CD8-positive, alpha-beta memory T cell (primary cell): ENCODE results near the gene OSGIN1. TPM values are rescaled to one million over a fixed set of nuclear protein-coding genes. Genes with fewer than 3 reads are reported as not detected.
A peak's percentile ranks its signal among the peaks of the same experiment; 100 is the strongest.

Source experiments
- CTCF ChIA-PET: fragments of 350-600 bp; sonication (Branson Sonifier 250); formaldehyde crosslinking; loops from one replicate; lab custom pipeline; 2021; ENCODE audit warnings: antibody characterized with exemption; lab: Charles Lee
- POLR2A ChIA-PET: fragments of 350-600 bp; sonication (Branson Sonifier 250); formaldehyde crosslinking; loops from one replicate; lab custom pipeline; 2021; ENCODE audit warnings: antibody characterized with exemption; lab: Charles Lee
- DNase-seq, 5 donors: peaks; one replicate each; pipeline versions ENCODE4 v3.0.0 to v3.0.0-alpha.2; 2020 to 2022; ENCODE audit warnings: mixed read lengths in 1 of 5
- H3K27ac ChIP-seq: one replicate; pipeline ENCODE4 v1.7.0; 2013; ENCODE audit warnings: low read depth, mild to moderate bottlenecking, low read length, moderate library complexity
- H3K27me3 ChIP-seq: 2 replicates; pipeline ENCODE4 v1.7.0; 2013; ENCODE audit warnings: low read length, mild to moderate bottlenecking; ENCODE audit not compliant: insufficient read depth, poor library complexity, severe bottlenecking
- H3K36me3 ChIP-seq: 2 replicates; pipeline ENCODE4 v1.7.0; 2013; ENCODE audit warnings: mild to moderate bottlenecking, low read length, moderate library complexity; ENCODE audit not compliant: insufficient read depth
- H3K4me1 ChIP-seq: 2 replicates; pipeline ENCODE4 v1.7.0; 2013; ENCODE audit warnings: mild to moderate bottlenecking, low read length, moderate library complexity; ENCODE audit not compliant: insufficient read depth
- H3K4me3 ChIP-seq: 2 replicates; pipeline ENCODE4 v1.7.0; 2013; ENCODE audit warnings: mild to moderate bottlenecking, low read length
- H3K9me3 ChIP-seq: 2 replicates; pipeline ENCODE4 v1.7.0; 2013; ENCODE audit warnings: mild to moderate bottlenecking, low read length
- H3K27ac Mint-ChIP-seq, 8 donors: one replicate each; pipeline ENCODE4 v1.8.0; 2020 to 2021; ENCODE audit warnings: mixed read lengths in 8 of 8, mild to moderate bottlenecking in 6 of 8, inconsistent platforms in 3 of 8, moderate library complexity in 3 of 8
- H3K27me3 Mint-ChIP-seq, 2 donors: one replicate each; pipeline ENCODE4 v1.8.0; 2020 to 2021; ENCODE audit warnings: mixed read lengths in 2 of 2, mild to moderate bottlenecking in 1 of 2, moderate library complexity in 1 of 2
- H3K36me3 Mint-ChIP-seq, 3 donors: one replicate each; pipeline ENCODE4 v1.8.0; 2020 to 2021; ENCODE audit warnings: mixed read lengths in 3 of 3, inconsistent platforms in 1 of 3, mild to moderate bottlenecking in 1 of 3
- H3K4me1 Mint-ChIP-seq, 3 donors: one replicate each; pipeline ENCODE4 v1.8.0; 2020 to 2021; ENCODE audit warnings: mixed read lengths in 3 of 3, inconsistent platforms in 1 of 3, mild to moderate bottlenecking in 1 of 3
- H3K4me3 Mint-ChIP-seq, 7 donors: one replicate each; pipeline ENCODE4 v1.8.0; 2020 to 2021; ENCODE audit warnings: mixed read lengths in 7 of 7, mild to moderate bottlenecking in 6 of 7, moderate library complexity in 4 of 7, inconsistent platforms in 2 of 7
- H3K9me3 Mint-ChIP-seq, 5 donors: one replicate each; pipeline ENCODE4 v1.8.0; 2020 to 2022; ENCODE audit warnings: mixed read lengths in 5 of 5, mild to moderate bottlenecking in 3 of 5, moderate library complexity in 2 of 5, inconsistent platforms in 1 of 5
- polyA plus RNA-seq: library from polyadenylated mRNA; unstranded; fragments of 300-500 nt; fragmentation: Illumina TruSeq; gene quantifications from one replicate; pipeline ENCODE4 v1.2.3, GENCODE V29; 2021
- total RNA-seq, 2 experiments: library from RNA; stranded (reverse); gene quantifications; one replicate each; pipeline ENCODE4 v1.2.3, GENCODE V29; 2021

The OSGIN1 gene
- under 1 TPM; 0.83 to 0.86 TPM for total RNA-seq
- 0.21 TPM for polyA plus RNA-seq

- H3K9me3 Mint-ChIP-seq, result no peaks in the 10 kb centered on the region
- H3K27me3 Mint-ChIP-seq, result peaks cover 18 to 22% of the 10 kb centered on the region in 2 donors
- peaks cover 0 to 7% (median 6%) of the 10 kb centered on the region in 3 donors for H3K4me1 Mint-ChIP-seq
- Histone ChIP-seq H3K27ac (peak within 1 kb of the TSS; percentile 54), H3K4me3 (no peak within 1 kb of the TSS), H3K4me1 (no peaks in the 10 kb centered on the region), H3K9me3 (no peaks in the 10 kb centered on the region), H3K27me3 (peaks cover 6% of the 10 kb centered on the region), H3K36me3 (no peaks in the 10 kb centered on the region)
- peak within 1 kb of the TSS in 2 of 8 donors; percentile 24 to 54 for H3K27ac Mint-ChIP-seq
- POLR2A ChIA-PET, result no interaction called here
- DNase-seq, result peak in 2 of 5 donors; percentile 7 to 56
- CTCF ChIA-PET, result interaction anchor here (3.3 kb wide), 1 partner anchor 234 kb away, joined by 9 read pairs; the partner anchor contains the start of gene TAF1C
- no peaks in the 10 kb centered on the region for H3K36me3 Mint-ChIP-seq
- H3K4me3 Mint-ChIP-seq, result peak within 1 kb of the TSS in 6 of 7 donors; percentile 55 to 86 (median 66)
Measured at GRCh38 chr16:83952940-83953795, at the start of gene OSGIN1. TSS of gene OSGIN1 (plus strand) at chr16:83953240. CDS start at chr16:83957672, 4,432 bp downstream.

DNA sequence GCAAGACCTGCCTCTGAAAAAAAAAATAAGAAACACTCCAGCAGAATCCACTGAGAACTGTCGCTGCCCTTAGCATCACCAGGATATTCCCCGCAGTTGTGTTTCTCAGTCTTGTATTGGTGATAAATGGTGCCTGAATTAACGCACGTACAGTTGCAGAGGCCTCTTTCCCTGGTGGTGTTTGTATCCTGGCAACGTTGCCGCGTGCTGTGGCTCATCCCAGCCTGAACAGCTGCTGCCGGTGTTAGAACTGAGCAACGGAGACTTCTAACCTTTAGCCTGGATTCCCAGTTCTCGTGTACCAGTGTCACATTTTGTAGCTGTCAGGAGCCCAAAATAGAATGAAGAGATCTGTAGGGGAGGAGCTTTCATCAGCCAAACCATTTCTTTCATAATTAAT, 49.3 kb upstream of the OSGIN1 start:
- Mint-ChIP-seq H3K27me3 (no peaks in the 10 kb centered on the region), H3K4me1 (peaks cover 33 to 66% (median 62%) of the 10 kb centered on the region in 3 donors), H3K4me3 (no peak overlapping the region), H3K36me3 (peaks cover 0 to 39% (median 15%) of the 10 kb centered on the region in 3 donors), H3K9me3 (no peaks in the 10 kb centered on the region), H3K27ac (no peak overlapping the region)
- Histone ChIP-seq H3K36me3 (peaks cover 8% of the 10 kb centered on the region), H3K4me3 (no peak overlapping the region), H3K9me3 (no peaks in the 10 kb centered on the region), H3K27ac (no peak overlapping the region), H3K4me1 (peaks cover 17% of the 10 kb centered on the region), H3K27me3 (no peaks in the 10 kb centered on the region)
- CTCF ChIA-PET, result no interaction called here
- no peak for DNase-seq
- POLR2A ChIA-PET, result no interaction called here

- peaks cover 17 to 46% (median 40%) of the 10 kb centered on the region in 3 donors for H3K4me1 Mint-ChIP-seq
- no peak overlapping the region for H3K4me3 Mint-ChIP-seq
- ChIA-PET POLR2A (no interaction called here), CTCF (no interaction called here)
- Histone ChIP-seq H3K9me3 (no peaks in the 10 kb centered on the region), H3K4me1 (no peaks in the 10 kb centered on the region), H3K36me3 (peaks cover 8% of the 10 kb centered on the region), H3K27ac (no peak overlapping the region), H3K27me3 (no peaks in the 10 kb centered on the region), H3K4me3 (no peak overlapping the region)
- H3K27ac Mint-ChIP-seq, result no peak overlapping the region
- H3K27me3 Mint-ChIP-seq, result no peaks in the 10 kb centered on the region
- no peak for DNase-seq
- no peaks in the 10 kb centered on the region for H3K9me3 Mint-ChIP-seq
- peaks cover 0 to 61% (median 22%) of the 10 kb centered on the region in 3 donors for H3K36me3 Mint-ChIP-seq
Measured at GRCh38 chr16:83906683-83907082, 46.4 kb upstream of the OSGIN1 start.

GRCh38 chr16:83907111-83907510, 45.9 kb upstream of the OSGIN1 start:
- Histone ChIP-seq H3K27me3 (no peaks in the 10 kb centered on the region), H3K9me3 (no peaks in the 10 kb centered on the region), H3K4me1 (no peaks in the 10 kb centered on the region), H3K36me3 (peaks cover 11% of the 10 kb centered on the region), H3K4me3 (no peak overlapping the region), H3K27ac (no peak overlapping the region)
- no peak for DNase-seq
- Mint-ChIP-seq H3K4me1 (peaks cover 14 to 41% (median 36%) of the 10 kb centered on the region in 3 donors), H3K27ac (peak overlapping the region in 1 of 8 donors; percentile 7), H3K4me3 (no peak overlapping the region), H3K9me3 (no peaks in the 10 kb centered on the region), H3K27me3 (no peaks in the 10 kb centered on the region), H3K36me3 (peaks cover 0 to 65% (median 24%) of the 10 kb centered on the region in 3 donors)
- ChIA-PET POLR2A (no interaction called here), CTCF (no interaction called here)

DNA sequence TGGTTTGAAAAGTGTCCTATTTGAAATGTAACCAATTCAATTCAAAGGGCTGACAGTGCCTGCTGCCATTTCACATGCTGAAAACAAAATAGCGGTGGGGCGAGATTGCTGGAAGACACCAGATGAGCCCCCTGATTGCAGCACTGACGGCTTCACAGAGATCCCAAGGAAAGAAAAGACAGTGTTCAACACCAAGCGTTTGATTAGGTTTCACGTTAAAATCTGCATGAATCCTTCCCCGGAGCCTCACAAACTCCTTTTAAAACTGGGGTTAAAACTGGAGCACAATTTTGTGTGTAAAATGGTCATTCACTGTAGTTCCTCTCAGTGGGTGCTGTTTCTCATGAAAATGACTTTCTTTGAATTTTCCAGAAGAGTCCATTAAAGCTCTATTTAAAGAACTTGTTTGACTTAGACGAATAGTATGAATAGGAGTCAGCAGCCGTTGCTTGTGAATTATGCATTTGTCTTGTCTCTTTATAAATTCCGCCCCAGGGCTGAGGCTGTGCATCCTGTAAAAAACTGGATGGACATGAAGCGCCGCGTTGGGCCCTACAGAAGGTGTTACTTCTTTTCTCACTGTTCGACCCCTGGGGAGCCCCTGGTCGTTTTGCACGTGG, 45.3 kb upstream of the OSGIN1 start:
- Histone ChIP-seq H3K27me3 (no peaks in the 10 kb centered on the region), H3K36me3 (peaks cover 17% of the 10 kb centered on the region), H3K27ac (no peak overlapping the region), H3K4me1 (no peaks in the 10 kb centered on the region), H3K9me3 (no peaks in the 10 kb centered on the region), H3K4me3 (no peak overlapping the region)
- DNase-seq, result no peak
- H3K36me3 Mint-ChIP-seq, result peaks cover 0 to 70% (median 25%) of the 10 kb centered on the region in 3 donors
- ChIA-PET POLR2A (no interaction called here), CTCF (no interaction called here)
- no peaks in the 10 kb centered on the region for H3K27me3 Mint-ChIP-seq
- no peak overlapping the region for H3K4me3 Mint-ChIP-seq
- H3K4me1 Mint-ChIP-seq, result peaks cover 12 to 36% (median 30%) of the 10 kb centered on the region in 3 donors
- no peaks in the 10 kb centered on the region for H3K9me3 Mint-ChIP-seq
- H3K27ac Mint-ChIP-seq, result peak overlapping the region in 2 of 8 donors; percentile 7 to 63

DNA sequence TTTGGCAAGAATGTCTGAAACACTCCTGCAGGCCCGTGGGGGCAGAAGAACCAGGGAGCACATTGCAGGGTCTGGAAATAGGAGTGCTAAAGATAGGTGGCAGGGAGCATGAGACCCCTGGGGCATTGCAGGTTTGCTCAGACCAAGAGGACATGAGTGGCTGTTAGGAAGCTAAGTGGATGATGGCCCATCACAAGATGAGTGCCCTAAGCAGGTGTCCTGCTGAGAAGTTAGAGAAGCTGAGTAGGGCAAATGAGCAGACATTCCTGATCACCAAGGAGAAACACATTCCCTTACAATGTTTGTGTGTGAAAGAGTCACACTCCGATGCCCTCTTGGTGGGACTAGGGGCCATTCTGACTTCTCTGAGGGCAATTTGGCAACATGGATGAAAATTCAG, 44.2 kb upstream of the OSGIN1 start:
- H3K4me1 Mint-ChIP-seq, result peaks cover 7 to 27% (median 19%) of the 10 kb centered on the region in 3 donors
- H3K9me3 Mint-ChIP-seq, result no peaks in the 10 kb centered on the region
- Histone ChIP-seq H3K4me1 (no peaks in the 10 kb centered on the region), H3K4me3 (no peak overlapping the region), H3K27me3 (no peaks in the 10 kb centered on the region), H3K9me3 (no peaks in the 10 kb centered on the region), H3K27ac (no peak overlapping the region), H3K36me3 (peaks cover 23% of the 10 kb centered on the region)
- H3K36me3 Mint-ChIP-seq, result peaks cover 0 to 76% (median 28%) of the 10 kb centered on the region in 3 donors
- ChIA-PET CTCF (no interaction called here), POLR2A (no interaction called here)
- no peak for DNase-seq
- H3K27ac Mint-ChIP-seq, result no peak overlapping the region
- no peaks in the 10 kb centered on the region for H3K27me3 Mint-ChIP-seq
- H3K4me3 Mint-ChIP-seq, result no peak overlapping the region

- Mint-ChIP-seq H3K36me3 (peaks cover 0 to 89% (median 38%) of the 10 kb centered on the region in 3 donors), H3K9me3 (no peaks in the 10 kb centered on the region), H3K4me3 (no peak overlapping the region), H3K27me3 (no peaks in the 10 kb centered on the region), H3K4me1 (peaks cover 6 to 15% (median 15%) of the 10 kb centered on the region in 3 donors), H3K27ac (no peak overlapping the region)
- no peak overlapping the region for H3K27ac ChIP-seq
- no peaks in the 10 kb centered on the region for H3K9me3 ChIP-seq
- H3K4me1 ChIP-seq, result no peaks in the 10 kb centered on the region
- no peaks in the 10 kb centered on the region for H3K27me3 ChIP-seq
- ChIA-PET POLR2A (no interaction called here), CTCF (interaction anchor here (1.1 kb wide), 1 partner anchor 16 kb away, joined by 3 read pairs; no protein-coding TSS in a partner anchor)
- peaks cover 23% of the 10 kb centered on the region for H3K36me3 ChIP-seq
- no peak overlapping the region for H3K4me3 ChIP-seq
- no peak for DNase-seq
Measured at GRCh38 chr16:83911290-83911689, 41.8 kb upstream of the OSGIN1 start.
